Gastroesophageal sphincter (tissue), 3 donors: Measurements from ENCODE around the gene ADAM22.

Source experiments
- EP300 ChIP-seq: sonication (generic); formaldehyde crosslinking; IDR thresholded peaks from one replicate; pipeline ENCODE4 v1.6.1; 2017; ENCODE audit warnings: antibody characterized with exemption, mild to moderate bottlenecking
- POLR2A ChIP-seq, 2 donors: fragments of 450-650 bp; IDR thresholded peaks; one replicate each; pipeline ENCODE4 v1.6.1; 2017; ENCODE audit warnings: antibody characterized with exemption in 2 of 2, mild to moderate bottlenecking in 2 of 2, moderate library complexity in 1 of 2
- POLR2AphosphoS5 ChIP-seq: sonication (generic); formaldehyde crosslinking; IDR thresholded peaks from one replicate; pipeline ENCODE4 v1.6.1; 2017; ENCODE audit warnings: antibody characterized with exemption
- TF ChIP-seq, protein P1 (sequence below), 4 experiments: fragments of 200-600 bp in 2 of 4; fragments of 450-650 bp in 2 of 4; sonication (generic) in 1 of 4; IDR thresholded peaks; one replicate each; pipeline ENCODE4 v1.5.1; 2017 to 2019; ENCODE audit warnings: antibody characterized with exemption in 4 of 4, mild to moderate bottlenecking in 2 of 4, moderate library complexity in 2 of 4

DNA sequence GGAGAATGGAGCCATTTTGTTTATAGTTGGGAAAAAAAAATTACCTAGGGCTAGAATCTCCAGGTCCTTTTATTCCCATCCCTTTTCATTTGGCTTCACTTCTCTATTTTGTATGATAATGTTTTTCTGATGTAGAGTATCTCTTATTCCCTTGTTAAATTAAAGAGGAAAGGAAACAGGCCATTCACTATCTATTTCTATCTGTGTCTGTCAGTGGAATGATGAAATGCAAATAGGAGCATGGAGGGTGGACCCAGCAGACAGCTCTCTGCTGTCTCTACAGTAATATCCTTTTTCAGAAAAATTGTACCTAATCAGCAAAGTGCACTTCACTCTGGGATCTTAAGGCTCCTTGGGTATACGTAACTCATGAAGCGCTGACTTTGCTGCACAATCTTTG lies 149.8 kb downstream of the ADAM22 start:
- TF ChIP-seq, protein P1, sequence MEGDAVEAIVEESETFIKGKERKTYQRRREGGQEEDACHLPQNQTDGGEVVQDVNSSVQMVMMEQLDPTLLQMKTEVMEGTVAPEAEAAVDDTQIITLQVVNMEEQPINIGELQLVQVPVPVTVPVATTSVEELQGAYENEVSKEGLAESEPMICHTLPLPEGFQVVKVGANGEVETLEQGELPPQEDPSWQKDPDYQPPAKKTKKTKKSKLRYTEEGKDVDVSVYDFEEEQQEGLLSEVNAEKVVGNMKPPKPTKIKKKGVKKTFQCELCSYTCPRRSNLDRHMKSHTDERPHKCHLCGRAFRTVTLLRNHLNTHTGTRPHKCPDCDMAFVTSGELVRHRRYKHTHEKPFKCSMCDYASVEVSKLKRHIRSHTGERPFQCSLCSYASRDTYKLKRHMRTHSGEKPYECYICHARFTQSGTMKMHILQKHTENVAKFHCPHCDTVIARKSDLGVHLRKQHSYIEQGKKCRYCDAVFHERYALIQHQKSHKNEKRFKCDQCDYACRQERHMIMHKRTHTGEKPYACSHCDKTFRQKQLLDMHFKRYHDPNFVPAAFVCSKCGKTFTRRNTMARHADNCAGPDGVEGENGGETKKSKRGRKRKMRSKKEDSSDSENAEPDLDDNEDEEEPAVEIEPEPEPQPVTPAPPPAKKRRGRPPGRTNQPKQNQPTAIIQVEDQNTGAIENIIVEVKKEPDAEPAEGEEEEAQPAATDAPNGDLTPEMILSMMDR (IDR thresholded peaks at IDR 0.05) = no peak
- TF ChIP-seq POLR2AphosphoS5 (no peak), POLR2A (IDR thresholded peaks at IDR 0.05) (no peak), EP300 (no peak)
